GM12865 (cell line): ENCODE data around the gene GABRD.

Experiments
- DNase-seq: peaks from one replicate; pipeline ENCODE4 v3.0.0; 2010; ENCODE audit warnings: low read depth
- H3K4me3 ChIP-seq: 2 replicates; pipeline ENCODE4 v1.5.1; 2011; ENCODE audit warnings: mild to moderate bottlenecking, low read depth, low read length, control low read depth
- TF ChIP-seq, protein P1 (sequence below): IDR thresholded peaks from 2 replicates; pipeline ENCODE4 v1.5.1; 2011; ENCODE audit warnings: low read length, control low read depth, low read depth, inconsistent platforms; ENCODE audit not compliant: insufficient read depth; ENCODE audit errors: missing control alignments

GABRD gene

GRCh38 chr1:2067981-2068380 is 48.8 kb downstream of the GABRD start:
- TF ChIP-seq, protein P1, sequence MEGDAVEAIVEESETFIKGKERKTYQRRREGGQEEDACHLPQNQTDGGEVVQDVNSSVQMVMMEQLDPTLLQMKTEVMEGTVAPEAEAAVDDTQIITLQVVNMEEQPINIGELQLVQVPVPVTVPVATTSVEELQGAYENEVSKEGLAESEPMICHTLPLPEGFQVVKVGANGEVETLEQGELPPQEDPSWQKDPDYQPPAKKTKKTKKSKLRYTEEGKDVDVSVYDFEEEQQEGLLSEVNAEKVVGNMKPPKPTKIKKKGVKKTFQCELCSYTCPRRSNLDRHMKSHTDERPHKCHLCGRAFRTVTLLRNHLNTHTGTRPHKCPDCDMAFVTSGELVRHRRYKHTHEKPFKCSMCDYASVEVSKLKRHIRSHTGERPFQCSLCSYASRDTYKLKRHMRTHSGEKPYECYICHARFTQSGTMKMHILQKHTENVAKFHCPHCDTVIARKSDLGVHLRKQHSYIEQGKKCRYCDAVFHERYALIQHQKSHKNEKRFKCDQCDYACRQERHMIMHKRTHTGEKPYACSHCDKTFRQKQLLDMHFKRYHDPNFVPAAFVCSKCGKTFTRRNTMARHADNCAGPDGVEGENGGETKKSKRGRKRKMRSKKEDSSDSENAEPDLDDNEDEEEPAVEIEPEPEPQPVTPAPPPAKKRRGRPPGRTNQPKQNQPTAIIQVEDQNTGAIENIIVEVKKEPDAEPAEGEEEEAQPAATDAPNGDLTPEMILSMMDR = no peak
- DNase-seq = no peak
- no peak overlapping the region for H3K4me3 ChIP-seq

- TF ChIP-seq, protein P1 = no peak
- DNase-seq = no peak
- no peak overlapping the region for H3K4me3 ChIP-seq
Measured at GRCh38 chr1:2068951-2069350, 49.8 kb downstream of the GABRD start.

DNA sequence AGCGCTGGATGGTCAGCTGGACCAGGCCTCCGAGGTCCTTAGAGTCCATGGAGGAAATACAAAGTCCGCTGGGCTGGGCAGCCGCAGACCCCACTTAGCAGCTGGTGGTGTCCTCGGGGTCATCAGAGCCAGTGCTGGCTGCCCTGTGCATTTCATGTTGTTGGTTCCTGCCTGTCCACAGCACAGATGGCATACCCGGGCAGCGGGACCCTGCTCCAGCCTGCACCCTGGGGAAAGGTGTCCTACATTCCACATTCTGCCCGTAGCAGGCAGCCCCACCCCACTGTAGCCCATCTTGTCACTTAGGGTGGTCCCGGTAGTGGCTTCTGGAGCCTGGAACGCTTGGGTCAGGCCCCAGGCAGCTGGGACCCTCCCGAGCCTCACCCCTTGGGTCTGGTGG is 50.9 kb downstream of the GABRD start:
- TF ChIP-seq, protein P1 = no peak
- H3K4me3 ChIP-seq = no peak overlapping the region
- no peak for DNase-seq

DNA sequence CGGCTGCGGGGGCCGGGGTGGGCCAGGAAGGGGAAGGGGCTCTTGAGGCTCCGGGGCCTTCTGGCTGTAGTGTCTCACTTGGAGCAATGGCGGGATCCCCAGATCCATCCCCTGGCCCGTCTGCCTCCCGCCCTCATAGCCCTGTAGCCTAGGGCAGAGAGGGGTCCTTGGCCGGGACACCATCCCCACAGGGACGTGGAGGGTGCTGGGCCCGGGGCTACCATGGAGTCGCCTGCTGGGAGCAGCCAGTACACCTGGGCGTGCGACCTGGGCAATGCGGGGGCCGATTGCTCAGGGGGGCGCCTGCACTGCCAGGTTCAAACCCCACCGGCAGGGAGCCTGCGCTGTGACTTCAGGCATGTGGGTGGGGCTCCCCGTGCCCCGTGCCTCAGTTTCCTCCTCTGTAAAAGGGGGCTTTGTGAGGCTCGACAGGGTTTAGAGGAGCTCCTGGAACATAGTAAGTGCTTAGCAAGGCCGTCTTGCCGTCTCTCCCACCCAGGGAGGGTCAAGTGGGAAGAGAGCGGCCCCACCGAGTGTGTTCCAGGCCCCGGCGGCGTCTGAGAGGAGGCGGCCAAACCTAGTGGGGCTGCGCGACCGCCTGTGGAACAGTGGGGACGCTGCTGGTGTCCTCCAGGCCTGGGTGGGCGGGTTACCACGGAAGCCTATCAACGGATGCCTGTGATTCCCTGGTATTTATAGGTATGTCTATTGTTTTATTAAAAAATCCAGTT is 51.8 kb downstream of the GABRD start:
- TF ChIP-seq, protein P1 = no peak
- no peak overlapping the region for H3K4me3 ChIP-seq
- DNase-seq = no peak

DNA sequence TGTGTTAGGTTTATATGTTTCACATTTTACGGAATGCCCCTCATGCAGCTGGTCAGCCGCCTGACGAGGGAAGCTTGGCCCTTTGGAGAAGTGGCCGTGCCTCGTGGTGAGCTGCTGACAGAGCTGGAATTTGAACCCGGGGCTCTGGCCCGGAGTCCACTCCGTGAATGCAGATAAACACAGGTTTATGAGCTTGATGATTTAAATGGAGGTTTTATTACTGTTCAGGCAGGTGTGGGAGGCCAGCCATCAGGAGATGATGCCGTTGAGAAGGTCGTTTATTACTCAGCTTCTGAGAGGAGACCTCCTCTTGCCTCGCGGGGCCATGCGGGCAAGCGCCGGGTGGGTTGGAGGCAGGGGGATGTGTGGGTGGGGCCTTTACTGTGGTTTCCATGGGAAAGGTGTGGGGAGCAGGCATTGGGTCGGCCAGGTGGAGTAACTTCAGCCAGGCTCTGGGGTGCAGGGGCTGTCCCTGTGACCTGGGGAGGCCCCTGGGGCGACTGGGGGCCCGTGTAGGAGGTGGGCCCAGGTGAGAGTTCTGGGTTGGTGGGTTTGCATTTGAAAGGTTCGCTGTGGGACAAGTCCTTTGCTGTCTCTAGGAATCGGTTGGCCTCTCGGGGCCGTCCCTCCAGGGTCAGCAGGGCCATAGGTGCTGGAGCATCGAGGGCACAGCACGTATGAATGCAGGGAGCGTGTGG is 53.1 kb downstream of the GABRD start:
- TF ChIP-seq, protein P1 = no peak
- DNase-seq = no peak
- no peak overlapping the region for H3K4me3 ChIP-seq

- no peak for DNase-seq
- TF ChIP-seq, protein P1 = no peak
- no peak overlapping the region for H3K4me3 ChIP-seq
Measured at GRCh38 chr1:2072891-2073290, 53.7 kb downstream of the GABRD start.
